Islet of Langerhans (tissue), 1 donor: ENCODE data around the gene NBDY.
"Not testable (repeated sequence)": the region's sequence is repeated elsewhere in the genome, so short reads cannot be mapped to it uniquely, and the experiment has no call there.

ENCODE experiments used
- FAIRE-seq: peaks from one replicate; lab custom pipeline; 2011; peaks lifted over from hg19 to GRCh38; lab: Jason Lieb, UNC

The NBDY gene

GRCh38 chrX:56764975-56765791 is 36.1 kb downstream of the NBDY start:
- no peak for FAIRE-seq

- FAIRE-seq: no peak
These were observed 36.9 kb downstream of the NBDY start for GRCh38 chrX:56765811-56766553.

DNA sequence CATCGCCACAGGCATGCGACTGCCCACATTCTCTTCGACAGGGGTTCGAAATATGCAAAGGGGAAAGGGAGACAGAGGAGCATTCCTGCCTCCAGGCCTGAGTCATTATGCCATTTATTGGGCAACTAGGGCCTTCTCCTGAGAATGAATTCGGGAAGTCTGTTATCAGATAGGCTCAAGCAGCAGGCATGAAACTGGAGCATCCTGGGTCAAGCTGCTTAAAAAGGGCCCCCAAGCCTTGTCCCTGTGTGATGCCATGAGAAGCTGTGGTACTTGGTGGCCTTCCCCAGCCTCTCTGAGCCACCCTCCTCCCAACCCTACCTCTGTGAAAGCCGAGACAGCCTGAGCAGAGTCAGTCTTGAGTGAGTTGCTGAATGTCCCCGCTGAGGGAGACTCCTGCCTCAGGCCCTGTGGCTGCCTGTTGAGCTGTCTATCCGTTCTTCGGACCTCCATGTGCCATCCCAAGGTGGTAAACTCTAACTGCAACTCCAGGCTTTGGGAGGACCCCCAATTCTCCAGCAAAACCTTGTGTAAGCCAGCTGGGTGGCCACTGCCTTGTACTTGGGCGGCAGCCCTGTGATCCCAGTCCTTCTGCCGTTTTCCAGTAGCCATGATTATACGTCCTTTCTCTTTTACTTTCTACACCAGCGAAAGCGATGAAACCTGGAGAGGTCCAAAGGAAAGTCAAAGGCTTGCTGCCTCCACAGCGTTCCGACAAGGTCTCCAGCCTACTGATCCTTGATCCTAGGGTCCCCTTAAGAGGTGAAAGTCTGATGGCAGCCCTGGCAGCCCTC is 37.7 kb downstream of the NBDY start:
- no peak for FAIRE-seq

- not testable (repeated sequence) for FAIRE-seq
These were observed 38.5 kb downstream of the NBDY start for GRCh38 chrX:56767348-56768119.

DNA sequence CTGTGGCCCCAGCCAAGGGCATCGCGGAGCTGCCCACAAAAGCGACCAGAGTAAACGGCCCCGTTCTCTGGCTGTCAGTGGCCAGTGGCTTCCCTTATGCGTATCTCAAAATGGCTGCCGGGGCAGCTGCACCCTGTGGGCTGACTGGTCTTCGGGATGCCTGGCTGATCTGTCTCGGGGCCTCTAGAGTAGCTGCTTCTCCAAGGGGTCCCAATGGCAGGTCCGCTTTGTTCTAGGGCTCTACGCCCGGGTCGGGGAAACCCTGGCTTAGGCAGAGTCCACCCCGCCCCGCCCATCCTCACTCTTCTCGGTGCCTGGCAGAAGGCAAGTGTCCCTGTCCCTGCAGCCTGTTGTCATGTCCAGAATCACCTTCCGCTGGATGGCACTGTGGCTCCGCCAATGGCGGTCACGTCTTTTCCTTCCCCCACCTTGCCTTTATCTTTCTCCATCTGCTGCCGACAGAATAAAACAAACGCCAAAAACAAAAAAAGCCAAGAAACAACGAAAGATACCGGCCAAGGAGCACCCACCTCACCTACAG is 39.1 kb downstream of the NBDY start:
- FAIRE-seq: not testable (repeated sequence)

- FAIRE-seq: not testable (repeated sequence)
These were observed 43.9 kb downstream of the NBDY start for GRCh38 chrX:56772675-56773521.

DNA sequence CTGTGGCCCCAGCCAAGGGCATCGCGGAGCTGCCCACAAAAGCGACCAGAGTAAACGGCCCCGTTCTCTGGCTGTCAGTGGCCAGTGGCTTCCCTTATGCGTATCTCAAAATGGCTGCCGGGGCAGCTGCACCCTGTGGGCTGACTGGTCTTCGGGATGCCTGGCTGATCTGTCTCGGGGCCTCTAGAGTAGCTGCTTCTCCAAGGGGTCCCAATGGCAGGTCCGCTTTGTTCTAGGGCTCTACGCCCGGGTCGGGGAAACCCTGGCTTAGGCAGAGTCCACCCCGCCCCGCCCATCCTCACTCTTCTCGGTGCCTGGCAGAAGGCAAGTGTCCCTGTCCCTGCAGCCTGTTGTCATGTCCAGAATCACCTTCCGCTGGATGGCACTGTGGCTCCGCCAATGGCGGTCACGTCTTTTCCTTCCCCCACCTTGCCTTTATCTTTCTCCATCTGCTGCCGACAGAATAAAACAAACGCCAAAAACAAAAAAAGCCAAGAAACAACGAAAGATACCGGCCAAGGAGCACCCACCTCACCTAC is 44.5 kb downstream of the NBDY start:
- FAIRE-seq: not testable (repeated sequence)

DNA sequence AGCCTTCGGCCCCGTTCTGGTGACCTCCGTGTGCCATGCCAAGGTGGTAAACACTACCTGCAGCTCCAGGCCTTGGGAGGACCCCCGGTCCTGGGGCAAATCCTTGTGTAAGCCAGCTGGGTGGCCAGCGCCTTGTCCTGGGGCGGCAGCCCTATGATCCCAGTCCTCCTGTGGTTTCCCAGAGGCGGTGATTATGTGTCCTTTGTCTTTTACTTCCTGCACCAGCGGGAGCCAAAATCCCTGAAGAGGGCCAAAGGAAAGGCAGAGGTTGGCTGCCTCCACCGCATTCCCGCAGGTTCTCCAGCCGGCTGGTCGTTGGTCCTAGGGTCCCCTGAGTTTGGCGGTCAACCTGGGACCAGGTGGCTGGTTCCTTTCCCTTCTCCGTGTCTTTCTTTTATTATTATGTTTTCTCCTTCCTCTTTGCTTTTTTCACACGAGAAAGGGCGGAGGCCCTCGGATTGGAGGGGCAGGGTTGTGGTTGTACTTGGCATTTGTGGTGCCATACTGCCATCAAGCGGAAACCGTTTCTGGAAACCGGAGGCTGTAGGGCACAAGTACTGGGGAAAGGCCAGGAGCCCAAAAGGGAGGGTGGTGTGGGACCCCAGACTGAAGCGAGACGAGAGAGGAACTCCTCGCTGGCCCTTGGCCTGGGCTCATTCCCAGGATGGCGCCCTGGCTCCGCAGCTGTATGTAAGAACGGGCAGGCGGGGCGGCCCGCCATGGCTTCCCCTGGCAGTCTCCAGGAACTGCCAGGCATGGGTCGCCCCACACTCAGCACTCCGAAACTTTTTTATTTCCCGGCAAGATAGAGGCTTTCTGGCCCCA is 49.3 kb downstream of the NBDY start:
- not testable (repeated sequence) for FAIRE-seq

- not testable (repeated sequence) for FAIRE-seq
These were observed 50.0 kb downstream of the NBDY start for GRCh38 chrX:56778924-56779468.

- FAIRE-seq: not testable (repeated sequence)
These were observed 51.9 kb downstream of the NBDY start for GRCh38 chrX:56780681-56781649.

DNA sequence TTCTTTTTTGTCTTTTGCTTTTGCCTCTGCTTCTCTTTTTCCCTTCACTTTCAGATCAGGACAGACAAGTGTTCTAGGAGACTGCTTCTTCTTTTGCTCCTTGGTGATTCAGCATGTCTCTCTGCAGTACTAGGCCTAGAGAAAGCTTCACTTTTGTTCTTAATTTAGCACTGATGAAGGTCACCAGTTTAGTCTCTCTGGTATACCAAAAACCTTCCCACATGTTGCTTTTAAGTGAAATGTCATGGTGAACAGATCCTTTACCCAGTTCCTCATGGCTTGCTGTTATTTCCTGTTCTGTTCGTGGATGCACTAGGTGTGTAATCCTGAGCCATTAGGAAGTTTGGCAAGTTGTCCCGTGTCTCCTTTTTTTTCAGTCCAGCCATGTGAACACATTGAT is 53.3 kb downstream of the NBDY start:
- FAIRE-seq: no peak

DNA sequence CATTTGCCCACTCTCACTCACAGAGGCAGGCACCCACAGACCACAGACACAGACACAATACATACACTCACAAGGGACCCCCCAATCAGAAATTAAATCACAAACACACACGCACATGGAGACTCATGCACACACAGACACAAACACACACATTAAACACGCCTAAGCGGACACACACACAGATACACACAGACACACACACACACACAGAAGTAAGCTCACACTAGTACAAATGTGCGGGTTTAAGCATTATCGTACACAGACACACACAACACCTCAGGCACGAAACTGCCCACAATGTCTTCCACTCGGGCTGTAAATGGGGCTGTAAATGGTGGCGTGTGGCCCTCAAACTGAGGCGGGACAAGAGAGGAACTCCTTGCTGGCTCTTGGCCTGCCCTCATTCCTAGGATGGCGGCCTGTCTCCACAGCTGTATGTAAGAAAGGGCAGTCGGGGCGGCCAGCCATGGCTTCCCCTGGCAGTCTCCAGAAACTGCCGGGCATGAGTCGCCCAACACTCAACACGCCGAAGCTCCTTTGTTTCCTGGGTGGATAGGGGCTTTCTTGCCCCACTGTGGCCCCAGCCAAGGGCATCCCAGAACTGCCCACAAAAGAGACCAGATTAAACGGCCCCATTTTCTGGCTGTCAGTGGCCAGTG is 53.9 kb downstream of the NBDY start:
- FAIRE-seq: no peak

DNA sequence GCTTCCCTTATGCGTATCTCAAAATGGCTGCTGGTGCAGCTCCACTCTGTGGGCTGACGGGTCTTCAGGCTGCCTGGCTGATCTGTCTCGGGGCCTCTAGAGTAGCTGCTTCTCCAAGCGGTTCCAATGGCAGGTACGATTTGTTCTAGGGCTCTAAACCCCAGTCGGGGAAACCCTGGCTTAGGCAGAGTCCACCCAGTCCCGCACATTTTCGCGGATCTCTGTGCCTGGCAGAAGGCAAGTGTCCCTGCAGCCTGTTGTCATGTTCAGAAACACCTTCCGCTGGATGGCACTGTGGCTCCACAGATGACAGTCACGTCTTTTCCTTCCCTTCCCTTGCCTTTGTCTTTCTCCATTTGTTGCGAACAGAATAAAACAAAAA is 54.4 kb downstream of the NBDY start:
- FAIRE-seq: no peak

GRCh38 chrX:56783996-56784620 is 55.1 kb downstream of the NBDY start:
- no peak for FAIRE-seq

GRCh38 chrX:56784666-56785065 is 55.6 kb downstream of the NBDY start:
- FAIRE-seq: no peak

GRCh38 chrX:56785442-56785841 is 56.4 kb downstream of the NBDY start:
- no peak for FAIRE-seq
